Measurements from ENCODE around the gene KIAA0319L. TPM values are rescaled to one million over a fixed set of nuclear protein-coding genes. Genes with fewer than 3 reads are reported as not detected.

Gene KIAA0319L
- total RNA-seq, 1 donor from 2014 or later = 79.6 TPM

DNA sequence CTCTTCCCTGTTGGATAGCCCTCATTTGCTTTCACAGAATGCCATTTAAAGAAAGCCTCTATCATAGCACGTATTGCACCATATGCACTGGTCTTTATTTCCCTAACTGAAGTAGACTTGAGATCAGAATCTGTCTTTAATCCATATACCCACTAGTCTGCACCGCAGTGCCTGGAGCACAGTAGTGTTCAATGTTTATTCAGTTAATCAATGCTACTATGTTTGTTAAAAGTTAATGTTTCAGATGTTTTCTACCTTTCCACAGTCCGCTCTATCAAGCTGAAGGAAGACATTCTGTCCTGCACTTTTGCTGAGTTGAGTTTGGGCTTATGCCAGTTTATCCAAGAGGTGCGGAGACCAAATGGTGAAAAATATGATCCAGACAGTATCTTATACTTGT is 149.5 kb downstream of the KIAA0319L start:
- TF ChIP-seq, protein P1, sequence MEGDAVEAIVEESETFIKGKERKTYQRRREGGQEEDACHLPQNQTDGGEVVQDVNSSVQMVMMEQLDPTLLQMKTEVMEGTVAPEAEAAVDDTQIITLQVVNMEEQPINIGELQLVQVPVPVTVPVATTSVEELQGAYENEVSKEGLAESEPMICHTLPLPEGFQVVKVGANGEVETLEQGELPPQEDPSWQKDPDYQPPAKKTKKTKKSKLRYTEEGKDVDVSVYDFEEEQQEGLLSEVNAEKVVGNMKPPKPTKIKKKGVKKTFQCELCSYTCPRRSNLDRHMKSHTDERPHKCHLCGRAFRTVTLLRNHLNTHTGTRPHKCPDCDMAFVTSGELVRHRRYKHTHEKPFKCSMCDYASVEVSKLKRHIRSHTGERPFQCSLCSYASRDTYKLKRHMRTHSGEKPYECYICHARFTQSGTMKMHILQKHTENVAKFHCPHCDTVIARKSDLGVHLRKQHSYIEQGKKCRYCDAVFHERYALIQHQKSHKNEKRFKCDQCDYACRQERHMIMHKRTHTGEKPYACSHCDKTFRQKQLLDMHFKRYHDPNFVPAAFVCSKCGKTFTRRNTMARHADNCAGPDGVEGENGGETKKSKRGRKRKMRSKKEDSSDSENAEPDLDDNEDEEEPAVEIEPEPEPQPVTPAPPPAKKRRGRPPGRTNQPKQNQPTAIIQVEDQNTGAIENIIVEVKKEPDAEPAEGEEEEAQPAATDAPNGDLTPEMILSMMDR (IDR thresholded peaks at IDR 0.05) = no peak
- ATAC-seq (no peak), DNase-seq (no peak)
- Histone ChIP-seq H3K27me3 (ENCODE audit: low read depth) (no peaks in the 10 kb centered on the region), H3K4me3 (no peak overlapping the region), H3K27ac (no peak overlapping the region), H3K9me3 (no peaks in the 10 kb centered on the region), H3K36me3 (peaks cover 78% of the 10 kb centered on the region), H3K4me1 (no peaks in the 10 kb centered on the region)
- intact Hi-C loops (cut with DNase I) = no loop called here

DNA sequence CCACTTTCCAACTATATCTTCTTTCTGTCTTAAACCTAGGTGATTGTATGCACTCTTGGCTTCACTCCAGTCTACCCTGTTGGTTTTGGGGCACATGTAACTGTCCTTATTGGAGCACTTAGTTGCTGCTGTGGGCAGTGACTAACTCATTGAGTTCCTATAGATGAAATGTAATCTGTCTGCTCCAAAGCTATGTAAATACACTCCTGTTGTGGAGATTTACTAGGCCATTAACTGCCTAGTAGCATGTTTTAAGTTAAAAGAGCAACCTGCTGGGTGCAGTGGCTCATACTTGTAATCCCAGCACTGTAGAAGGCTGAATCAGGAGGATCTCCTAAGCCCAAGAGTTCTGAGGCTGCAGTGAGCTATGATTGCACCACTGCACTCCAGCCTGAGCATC is 151.1 kb downstream of the KIAA0319L start:
- Histone ChIP-seq H3K4me3 (no peak overlapping the region), H3K4me1 (no peaks in the 10 kb centered on the region), H3K36me3 (peaks cover 90% of the 10 kb centered on the region), H3K9me3 (no peaks in the 10 kb centered on the region), H3K27ac (no peak overlapping the region), H3K27me3 (ENCODE audit: low read depth) (no peaks in the 10 kb centered on the region)
- DNase-seq = no peak
- TF ChIP-seq, protein P1 (IDR thresholded peaks at IDR 0.05) = no peak
- ATAC-seq = no peak
- intact Hi-C loops (cut with DNase I) = no loop called here

DNA sequence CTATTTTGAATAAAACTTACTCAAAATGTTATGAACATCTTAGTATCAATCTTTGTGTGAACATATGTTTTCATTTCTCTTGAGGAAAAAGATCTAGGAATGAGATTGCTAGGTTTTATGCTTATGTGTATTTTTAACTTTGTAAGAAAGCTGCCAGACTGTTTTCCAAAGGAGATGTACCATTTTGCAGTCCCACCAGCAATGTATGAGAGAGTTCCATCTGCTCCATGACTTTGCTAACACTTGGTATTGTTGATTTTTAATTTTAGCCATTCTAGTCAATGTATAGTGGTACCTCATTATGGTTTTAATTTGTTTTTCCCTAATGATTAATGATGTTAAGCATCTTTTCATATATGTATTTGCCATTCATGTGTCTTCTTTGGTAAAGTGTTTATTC is 156.2 kb downstream of the KIAA0319L start:
- Histone ChIP-seq H3K4me3 (no peak overlapping the region), H3K36me3 (peaks cover 90% of the 10 kb centered on the region), H3K9me3 (no peaks in the 10 kb centered on the region), H3K4me1 (no peaks in the 10 kb centered on the region), H3K27ac (no peak overlapping the region), H3K27me3 (ENCODE audit: low read depth) (no peaks in the 10 kb centered on the region)
- TF ChIP-seq, protein P1 (IDR thresholded peaks at IDR 0.05) = no peak
- ATAC-seq = no peak
- DNase-seq = no peak
- intact Hi-C loops (cut with DNase I) = no loop called here

DNA sequence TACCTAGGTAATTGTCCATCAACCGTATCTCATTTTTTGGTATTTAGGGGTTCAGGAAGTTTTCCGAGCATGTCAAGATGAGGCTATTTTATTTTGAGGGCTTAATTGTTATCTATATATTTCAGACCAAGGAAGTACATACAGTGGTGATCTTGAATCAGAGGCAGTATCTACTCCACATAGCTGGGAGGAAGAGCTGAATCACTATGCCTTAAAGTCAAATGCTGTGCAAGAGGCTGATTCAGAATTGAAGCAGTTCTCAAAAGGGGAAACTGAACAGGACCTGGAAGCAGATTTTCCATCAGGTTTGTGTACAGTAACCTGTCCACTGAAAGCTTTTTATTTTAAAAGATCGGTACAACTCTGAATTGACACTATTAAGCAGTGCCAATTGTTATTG is 158.5 kb downstream of the KIAA0319L start:
- ATAC-seq (no peak), DNase-seq (no peak)
- H3K4me1 ChIP-seq = no peaks in the 10 kb centered on the region
- TF ChIP-seq, protein P1 (IDR thresholded peaks at IDR 0.05) = no peak
- H3K4me3 ChIP-seq = no peak overlapping the region
- H3K27me3 ChIP-seq (ENCODE audit: low read depth) = no peaks in the 10 kb centered on the region
- no peaks in the 10 kb centered on the region for H3K9me3 ChIP-seq
- peaks cover 90% of the 10 kb centered on the region for H3K36me3 ChIP-seq
- H3K27ac ChIP-seq = no peak overlapping the region
- intact Hi-C loops (cut with DNase I) = no loop called here

DNA sequence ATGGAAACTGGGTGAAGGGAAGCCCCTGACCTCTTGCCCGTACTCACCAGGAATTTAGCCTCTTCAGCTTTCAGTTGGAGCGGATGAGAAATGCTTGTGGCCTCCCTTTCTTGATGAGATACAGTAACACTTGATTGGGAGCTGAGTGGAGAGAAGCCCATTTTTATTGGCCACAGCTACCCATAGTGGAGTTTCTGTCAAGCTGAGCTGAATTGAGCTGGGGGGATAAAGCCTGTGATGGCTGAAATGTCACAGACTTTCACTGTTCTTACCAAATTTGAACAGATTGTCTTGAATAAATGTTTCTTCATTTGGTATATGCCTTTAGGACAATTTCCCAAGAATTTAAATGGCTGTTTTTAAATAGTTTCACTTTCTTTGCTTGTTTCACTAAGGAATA is 162.8 kb downstream of the KIAA0319L start:
- intact Hi-C loops (cut with DNase I) = no loop called here
- no peak for ATAC-seq
- H3K27ac ChIP-seq = no peak overlapping the region
- H3K27me3 ChIP-seq (ENCODE audit: low read depth) = no peaks in the 10 kb centered on the region
- H3K4me3 ChIP-seq = no peak overlapping the region
- no peaks in the 10 kb centered on the region for H3K9me3 ChIP-seq
- TF ChIP-seq, protein P1 (IDR thresholded peaks at IDR 0.05) = no peak
- DNase-seq = no peak
- H3K36me3 ChIP-seq = peaks cover 95% of the 10 kb centered on the region
- H3K4me1 ChIP-seq = no peaks in the 10 kb centered on the region
